Measurements from ENCODE around the gene CLDN22. TPM values are rescaled to one million over a fixed set of nuclear protein-coding genes. Genes with fewer than 3 reads are reported as not detected.
A peak's percentile ranks its signal among the peaks of the same experiment; 100 is the strongest.

Gene CLDN22
- total and polyA plus RNA-seq, 9 of the 15 experiments (the other 6 are each of a cell fraction or from before 2014, with no cell fraction given): 0.21 TPM; not detected in 8

DNA sequence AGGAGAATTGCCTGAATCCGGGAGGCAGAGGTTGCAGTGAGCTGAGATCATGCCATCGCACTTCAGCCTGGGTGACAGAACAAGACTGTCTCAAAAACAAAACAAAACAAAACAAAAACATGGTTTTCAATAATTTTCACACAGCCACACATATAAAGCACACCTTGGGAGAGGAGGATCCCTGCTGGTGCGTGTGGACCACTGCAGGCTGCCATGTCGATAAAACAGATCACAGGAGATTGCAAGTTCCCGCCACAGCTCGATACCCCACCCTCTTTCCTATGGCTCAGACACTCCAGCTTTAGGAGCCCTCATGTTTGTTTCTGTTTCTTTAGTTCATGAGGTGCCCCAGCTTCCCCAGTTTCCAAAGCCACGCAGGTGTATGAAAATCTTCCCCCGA is 33.5 kb upstream of the CLDN22 start (continued):
- TF ChIP-seq, protein P1, sequence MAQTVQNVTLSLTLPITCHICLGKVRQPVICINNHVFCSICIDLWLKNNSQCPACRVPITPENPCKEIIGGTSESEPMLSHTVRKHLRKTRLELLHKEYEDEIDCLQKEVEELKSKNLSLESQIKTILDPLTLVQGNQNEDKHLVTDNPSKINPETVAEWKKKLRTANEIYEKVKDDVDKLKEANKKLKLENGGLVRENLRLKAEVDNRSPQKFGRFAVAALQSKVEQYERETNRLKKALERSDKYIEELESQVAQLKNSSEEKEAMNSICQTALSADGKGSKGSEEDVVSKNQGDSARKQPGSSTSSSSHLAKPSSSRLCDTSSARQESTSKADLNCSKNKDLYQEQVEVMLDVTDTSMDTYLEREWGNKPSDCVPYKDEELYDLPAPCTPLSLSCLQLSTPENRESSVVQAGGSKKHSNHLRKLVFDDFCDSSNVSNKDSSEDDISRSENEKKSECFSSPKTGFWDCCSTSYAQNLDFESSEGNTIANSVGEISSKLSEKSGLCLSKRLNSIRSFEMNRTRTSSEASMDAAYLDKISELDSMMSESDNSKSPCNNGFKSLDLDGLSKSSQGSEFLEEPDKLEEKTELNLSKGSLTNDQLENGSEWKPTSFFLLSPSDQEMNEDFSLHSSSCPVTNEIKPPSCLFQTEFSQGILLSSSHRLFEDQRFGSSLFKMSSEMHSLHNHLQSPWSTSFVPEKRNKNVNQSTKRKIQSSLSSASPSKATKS (CRISPR knock-in tag; IDR thresholded peaks at IDR 0.05): no peak

DNA sequence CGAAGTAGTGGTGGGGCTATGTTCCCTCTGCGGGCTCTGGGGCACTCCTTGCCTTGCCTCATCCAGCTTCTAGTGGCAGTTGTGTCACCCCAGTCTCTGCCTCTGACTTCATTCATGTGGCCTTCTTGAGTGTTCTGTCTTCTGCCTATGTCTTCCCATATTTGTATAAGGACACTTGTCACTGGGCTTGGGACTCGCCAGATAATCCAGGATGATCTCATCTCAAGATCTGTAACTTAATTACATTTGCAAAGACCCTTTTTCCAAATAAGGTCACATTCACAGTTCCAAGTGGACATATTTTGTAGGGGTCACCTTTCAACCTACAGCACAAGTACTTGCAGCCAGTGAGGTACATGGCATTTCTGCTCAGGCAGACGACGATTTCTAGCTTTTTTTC is 32.5 kb upstream of the CLDN22 start:
- TF ChIP-seq EP300 (IDR thresholded peaks at IDR 0.05; ENCODE audit: low read length): no peak
- TF ChIP-seq E2F3 (CRISPR knock-in tag; IDR thresholded peaks at IDR 0.05): no peak
- TF ChIP-seq MAFF (IDR thresholded peaks at IDR 0.05; ENCODE audit: low read length): no peak
- TF ChIP-seq CAMTA2 (CRISPR knock-in tag; conservative IDR thresholded peaks at IDR 0.05): no peak
- no peak for TF ChIP-seq SMAD1 (IDR thresholded peaks at IDR 0.05; ENCODE audit: low read depth, low read length, partially characterized antibody)
- H3K36me3 ChIP-seq (ENCODE audit: control insufficient read depth, insufficient read depth, low read length): no peaks in the 10 kb centered on the region
- H4K20me1 ChIP-seq (replicated peaks; ENCODE audit: control insufficient read depth, insufficient read depth, low read length): no peaks in the 10 kb centered on the region
- intact Hi-C loops (cut with micrococcal nuclease) (loop anchor here (2.0 kb wide), 1 partner anchor 90 kb away; no protein-coding TSS in a partner anchor), in situ Hi-C loops (cut with MboI) (no loop called here)
- H3K4me3 ChIP-seq: no peak overlapping the region
- H3K4me2 ChIP-seq (ENCODE audit: insufficient read depth, low read length): no peak overlapping the region
- peaks cover 20 to 27% of the 10 kb centered on the region in 2 experiments for H3K4me1 ChIP-seq (replicated peaks in 1 of 2; ENCODE audit: control insufficient read depth in 2 of 2, insufficient read depth in 2 of 2, low read length in 2 of 2)
- FAIRE-seq: no peak
- no TSS peak for BruUV-seq (replicated peaks)
- H2AFZ ChIP-seq (ENCODE audit: low read depth, low read length): 0 out of 2 replicates have a peak overlapping the region, but pooled peaks have one; percentile 38
- H3K27me3 ChIP-seq (ENCODE audit: control insufficient read depth in 2 of 2, insufficient read depth in 2 of 2, low read length in 2 of 2): no peaks in the 10 kb centered on the region
- no peak overlapping the region for H3K27ac ChIP-seq (ENCODE audit: extremely low read depth, low read depth, low read length)
- POLR2A ChIA-PET: no interaction called here
- H3K9ac ChIP-seq (ENCODE audit: insufficient read depth in 1 of 2, low read depth in 2 of 2, low read length in 2 of 2): no peak overlapping the region
- 55% methylated on average over 5 of the region's 5 CpGs for WGBS (ENCODE audit: insufficient coverage, low coverage, missing lambda C conversion rate)
- no peak for ATAC-seq
- no peaks in the 10 kb centered on the region for H3K9me1 ChIP-seq (ENCODE audit: control insufficient read depth, insufficient read depth, low read length)
- no peaks in the 10 kb centered on the region for H3K9me3 ChIP-seq (replicated peaks; ENCODE audit: control insufficient read depth, insufficient read depth, low read depth, low read length)
- no peak for DNase-seq (ENCODE audit: extremely low read depth in 1 of 4, low spot score in 3 of 4)
- H3K79me2 ChIP-seq (ENCODE audit: control insufficient read depth, insufficient read depth, low read length): no peaks in the 10 kb centered on the region
- CTCF ChIA-PET (ENCODE audit: low intra/inter-chr PET ratio): no interaction called here

Measured in K562 (cell line).